IgD-negative memory B cell (primary cell): ENCODE results near the gene NPIPA3. TPM values are rescaled to one million over a fixed set of nuclear protein-coding genes. Genes with fewer than 3 reads are reported as not detected.
"Not testable (repeated sequence)": the region's sequence is repeated elsewhere in the genome, so short reads cannot be mapped to it uniquely, and the experiment has no call there.

Experiments
- H3K27ac Mint-ChIP-seq, 3 donors: one replicate each; pipeline ENCODE4 v1.8.0; 2020 to 2022; ENCODE audit warnings: mild to moderate bottlenecking in 3 of 3, mixed read lengths in 3 of 3, moderate library complexity in 1 of 3
- H3K27me3 Mint-ChIP-seq: one replicate; pipeline ENCODE4 v1.8.0; 2021; ENCODE audit warnings: mixed read lengths
- H3K36me3 Mint-ChIP-seq: one replicate; pipeline ENCODE4 v1.8.0; 2020; ENCODE audit warnings: mild to moderate bottlenecking, mixed read lengths
- H3K4me1 Mint-ChIP-seq, 3 donors: one replicate each; pipeline ENCODE4 v1.8.0; 2020 to 2022; ENCODE audit warnings: mixed read lengths in 3 of 3, mild to moderate bottlenecking in 1 of 3
- H3K4me3 Mint-ChIP-seq, 4 donors: one replicate each; pipeline ENCODE4 v1.8.0; 2020 to 2022; ENCODE audit warnings: mild to moderate bottlenecking in 4 of 4, mixed read lengths in 4 of 4, moderate library complexity in 3 of 4
- H3K9me3 Mint-ChIP-seq, 3 donors: one replicate each; pipeline ENCODE4 v1.8.0; 2020 to 2021; ENCODE audit warnings: mixed read lengths in 3 of 3, mild to moderate bottlenecking in 1 of 3
- polyA plus RNA-seq: library from polyadenylated mRNA; unstranded; fragments of 300-500 nt; fragmentation: Illumina TruSeq; gene quantifications from one replicate; pipeline ENCODE4 v1.2.3, GENCODE V29; 2021

The NPIPA3 gene
- polyA plus RNA-seq, 1 donor from 2014 or later: 0.80 TPM

DNA sequence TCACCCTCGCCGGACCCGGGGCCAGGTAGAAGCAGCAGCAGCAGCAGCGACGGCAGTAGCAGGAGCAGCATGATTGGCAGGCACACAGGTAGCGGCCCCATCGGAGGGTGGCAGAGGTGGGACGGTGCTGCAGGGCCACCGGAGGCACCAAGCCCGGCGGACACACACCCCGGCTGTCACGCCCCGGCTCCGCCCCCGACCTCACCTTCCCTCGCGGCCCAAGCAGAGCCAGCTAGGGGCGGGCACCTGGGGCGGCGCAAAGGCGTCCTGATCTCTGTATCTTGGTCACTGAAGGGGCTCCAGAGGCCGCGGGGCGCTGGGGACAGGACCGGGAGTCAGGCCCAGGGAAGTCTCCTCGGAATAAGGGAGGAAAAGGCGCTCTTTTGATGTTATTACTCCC lies 9.1 kb upstream of the NPIPA3 start, which contains the start of gene PLA2G10:
Gene PLA2G10, minus strand, starts transcription at position 180 of the 400 bp plus-strand sequence. Its CDS starts 79 bp downstream, at position 101.
- H3K36me3 Mint-ChIP-seq, H3K4me1 Mint-ChIP-seq, H3K27ac Mint-ChIP-seq, H3K4me3 Mint-ChIP-seq, H3K9me3 Mint-ChIP-seq, H3K27me3 Mint-ChIP-seq: not testable (repeated sequence)

GRCh38 chr16:14701859-14702258 lies 1.4 kb upstream of the NPIPA3 start:
- H3K27ac Mint-ChIP-seq, H3K27me3 Mint-ChIP-seq, H3K36me3 Mint-ChIP-seq, H3K4me3 Mint-ChIP-seq, H3K9me3 Mint-ChIP-seq, H3K4me1 Mint-ChIP-seq: not testable (repeated sequence)

DNA sequence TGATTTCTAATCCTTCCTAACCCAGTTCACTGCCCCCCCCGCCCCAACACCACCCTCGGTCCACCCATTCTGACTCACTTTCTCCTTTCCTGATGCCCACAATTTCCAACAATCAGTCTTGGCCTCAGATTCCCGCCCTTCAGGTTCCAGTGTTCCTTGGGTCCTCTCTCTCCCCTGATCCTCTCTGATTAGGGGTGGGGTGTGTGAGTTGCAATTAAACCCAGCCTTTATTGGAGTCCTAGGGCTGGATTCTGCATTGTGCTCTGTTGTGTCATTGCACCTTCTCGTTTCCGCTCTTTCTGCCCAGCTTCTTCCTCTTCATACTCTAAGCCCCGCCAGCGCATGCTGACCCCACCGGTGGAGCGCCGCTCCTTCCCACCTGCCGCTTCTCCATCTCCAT lies 539 bp upstream of the NPIPA3 start:
- not testable (repeated sequence) for H3K9me3 Mint-ChIP-seq, H3K4me3 Mint-ChIP-seq, H3K4me1 Mint-ChIP-seq, H3K27ac Mint-ChIP-seq, H3K36me3 Mint-ChIP-seq, H3K27me3 Mint-ChIP-seq

GRCh38 chr16:14733233-14733632 lies 30.0 kb downstream of the NPIPA3 start:
- not testable (repeated sequence) for H3K27me3 Mint-ChIP-seq, H3K4me1 Mint-ChIP-seq, H3K9me3 Mint-ChIP-seq, H3K4me3 Mint-ChIP-seq, H3K27ac Mint-ChIP-seq, H3K36me3 Mint-ChIP-seq

- H3K4me1 Mint-ChIP-seq, H3K36me3 Mint-ChIP-seq, H3K27me3 Mint-ChIP-seq, H3K4me3 Mint-ChIP-seq, H3K9me3 Mint-ChIP-seq, H3K27ac Mint-ChIP-seq: not testable (repeated sequence)
These were observed 37.7 kb downstream of the NPIPA3 start for GRCh38 chr16:14740832-14741385.

- not testable (repeated sequence) for H3K36me3 Mint-ChIP-seq, H3K4me1 Mint-ChIP-seq, H3K4me3 Mint-ChIP-seq, H3K27me3 Mint-ChIP-seq, H3K27ac Mint-ChIP-seq, H3K9me3 Mint-ChIP-seq
These were observed 38.6 kb downstream of the NPIPA3 start for GRCh38 chr16:14741794-14742193.

GRCh38 chr16:14742273-14743128 lies 39.3 kb downstream of the NPIPA3 start, which contains the start of gene NPIPA2:
NPIPA2 (plus strand) TSS chr16:14742533; CDS start chr16:14748066, 5,533 bp downstream.
- H3K36me3 Mint-ChIP-seq, H3K27me3 Mint-ChIP-seq, H3K27ac Mint-ChIP-seq: not testable (repeated sequence)

DNA sequence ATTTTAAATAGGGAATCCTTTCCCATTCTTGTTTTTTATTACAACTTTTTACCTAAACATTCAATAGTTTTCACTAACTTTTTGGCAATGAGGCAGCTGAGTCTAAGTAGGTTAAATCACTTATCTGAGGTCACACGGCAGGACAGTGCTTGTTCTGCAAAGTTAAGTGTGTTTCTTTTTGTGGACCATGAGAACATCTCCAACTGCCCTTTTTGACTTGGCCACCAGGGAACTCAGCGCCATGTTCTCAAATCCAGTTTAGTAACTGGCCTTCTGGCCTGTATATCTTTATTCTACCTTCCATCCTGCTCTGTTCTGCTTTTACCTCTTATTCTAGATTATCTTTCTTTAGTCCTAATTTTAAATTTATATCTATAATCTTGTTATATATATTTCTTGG lies 70.4 kb downstream of the NPIPA3 start:
- not testable (repeated sequence) for H3K36me3 Mint-ChIP-seq, H3K27me3 Mint-ChIP-seq, H3K4me1 Mint-ChIP-seq, H3K27ac Mint-ChIP-seq, H3K9me3 Mint-ChIP-seq, H3K4me3 Mint-ChIP-seq

More at GRCh38 chr16:14742273-14743128, 39.3 kb downstream of the NPIPA3 start, which contains the start of gene NPIPA2:
- H3K9me3 Mint-ChIP-seq, H3K4me1 Mint-ChIP-seq, H3K4me3 Mint-ChIP-seq: not testable (repeated sequence)

- H3K4me1 Mint-ChIP-seq, H3K27me3 Mint-ChIP-seq, H3K27ac Mint-ChIP-seq, H3K9me3 Mint-ChIP-seq, H3K36me3 Mint-ChIP-seq, H3K4me3 Mint-ChIP-seq: not testable (repeated sequence)
These were observed 72.4 kb downstream of the NPIPA3 start for GRCh38 chr16:14775624-14776023.

Other genes with a start within 250 kb of the NPIPA3 start
- 53.5 TPM for gene PARN, start 73.2 kb upstream of the NPIPA3 start, polyA plus RNA-seq
- gene BFAR, start 70.5 kb upstream of the NPIPA3 start, polyA plus RNA-seq: 46.3 TPM
- 0.24 TPM for gene PLA2G10, start 9.1 kb upstream of the NPIPA3 start, polyA plus RNA-seq
- gene NPIPA2, start 39.1 kb downstream of the NPIPA3 start, polyA plus RNA-seq: not detected
- gene NOMO1, start 130.3 kb downstream of the NPIPA3 start, polyA plus RNA-seq: 41.0 TPM
- gene NPIPA1, start 234.0 kb downstream of the NPIPA3 start, polyA plus RNA-seq: 3.3 TPM